ENCODE results near the gene WIPF2.
A peak's percentile ranks its signal among the peaks of the same experiment; 100 is the strongest.
"Not testable (repeated sequence)": the region's sequence is repeated elsewhere in the genome, so short reads cannot be mapped to it uniquely, and the experiment has no call there.

The WIPF2 gene

DNA sequence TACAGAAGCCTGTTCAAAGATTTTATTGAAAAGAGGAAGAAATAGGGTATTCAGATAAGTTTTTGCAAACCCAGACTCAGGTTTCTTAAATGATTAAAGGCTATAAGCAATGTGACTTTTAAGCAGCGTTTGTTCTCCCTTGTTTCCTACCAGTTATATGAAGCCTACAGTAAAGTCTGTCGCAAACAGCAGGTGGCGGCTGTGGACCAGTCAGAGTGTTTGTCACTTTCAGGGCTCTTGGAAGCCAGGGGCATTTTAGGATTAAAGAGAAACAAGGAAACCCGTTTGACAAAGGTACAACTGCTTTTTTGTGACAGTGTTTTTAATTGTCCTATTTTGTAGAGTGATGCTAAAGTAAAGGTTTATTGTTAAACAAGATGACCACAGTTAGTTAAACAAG lies 82.2 kb downstream of the WIPF2 start:
- FAIRE-seq: no peak

DNA sequence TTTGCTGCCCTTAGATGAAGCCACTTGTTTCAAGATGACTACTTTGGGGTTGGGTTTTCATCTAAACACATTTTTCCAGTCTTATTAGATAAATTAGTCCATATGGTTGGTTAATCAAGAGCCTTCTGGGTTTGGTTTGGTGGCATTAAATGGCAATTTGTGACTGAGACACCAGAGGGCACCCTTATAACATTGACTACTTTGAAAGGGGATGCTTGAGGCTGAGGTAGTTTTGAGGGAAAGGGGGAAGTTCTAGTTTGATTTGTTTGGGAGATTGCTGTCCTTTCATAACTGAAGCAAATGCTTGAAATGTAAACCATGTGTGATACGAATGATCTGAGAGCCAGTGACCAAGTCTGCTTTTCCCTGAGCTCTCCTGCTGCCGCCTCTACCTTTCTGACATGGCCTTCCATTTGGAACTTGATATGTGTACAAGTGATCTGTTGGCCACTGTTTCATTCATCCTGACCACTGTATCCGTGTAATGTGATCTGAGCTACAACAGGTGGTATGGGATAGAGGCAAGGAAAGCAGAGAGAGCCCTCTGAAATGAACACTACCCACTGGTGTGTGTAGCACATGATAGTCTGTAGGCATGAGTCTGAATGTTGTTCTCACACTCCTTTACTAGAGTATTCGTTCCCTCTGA lies 84.0 kb downstream of the WIPF2 start:
- peak; percentile 57 for FAIRE-seq

DNA sequence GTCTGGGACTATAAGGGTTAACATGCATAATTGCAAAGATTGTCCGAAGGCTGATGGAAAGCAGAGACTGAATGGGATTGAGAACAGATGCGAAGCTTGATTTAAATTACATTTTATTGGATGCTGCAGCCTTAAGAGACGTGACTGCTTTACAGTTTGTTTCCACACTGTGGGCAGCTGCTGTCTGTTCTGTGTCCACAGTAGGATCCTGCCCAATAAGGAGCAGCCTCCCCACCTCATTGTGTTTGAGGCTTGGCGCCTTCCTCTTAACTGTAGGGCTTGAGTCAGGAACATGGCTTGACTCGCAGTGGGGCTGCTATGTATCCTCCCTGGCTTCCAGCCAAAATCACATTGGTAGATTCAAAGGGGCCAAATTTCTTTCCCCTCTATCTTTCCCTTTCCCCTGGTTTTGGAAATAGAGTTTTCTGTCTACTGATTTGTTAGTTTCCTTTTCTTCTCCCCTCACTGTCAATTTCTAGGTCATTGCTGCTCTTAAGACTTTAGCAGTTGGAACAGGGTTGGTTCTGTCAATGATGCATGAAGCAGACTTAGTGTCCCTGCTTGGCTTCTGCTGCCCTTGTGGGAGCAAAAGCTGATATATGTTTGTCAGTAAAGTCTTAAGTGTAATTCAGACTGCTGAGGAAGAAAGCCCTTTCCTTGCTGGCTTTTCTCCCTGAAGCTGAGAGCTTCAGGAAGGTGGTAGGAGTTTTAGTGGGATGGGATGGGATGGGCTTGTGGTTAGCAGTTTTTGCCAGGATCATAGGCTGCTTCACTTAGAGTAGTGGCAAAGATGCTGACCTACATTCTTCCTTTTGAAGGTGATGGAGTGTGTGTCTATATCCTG lies 84.8 kb downstream of the WIPF2 start:
- FAIRE-seq: no peak

DNA sequence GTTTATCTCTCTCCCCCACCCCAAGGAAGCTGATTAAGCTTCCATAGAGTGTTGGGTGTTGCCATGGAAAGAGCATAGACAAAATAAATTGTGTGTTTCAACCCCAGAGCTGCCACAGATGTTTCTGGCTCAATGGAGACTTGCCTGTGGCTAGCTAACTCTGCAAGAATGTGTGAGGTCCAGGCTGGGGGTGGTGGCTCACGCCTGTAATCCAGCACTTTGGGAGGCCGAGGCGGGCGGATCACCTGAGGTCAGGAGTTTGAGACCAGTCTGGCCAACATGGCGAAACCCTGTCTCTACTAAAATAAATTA lies 85.4 kb downstream of the WIPF2 start:
- not testable (repeated sequence) for FAIRE-seq

DNA sequence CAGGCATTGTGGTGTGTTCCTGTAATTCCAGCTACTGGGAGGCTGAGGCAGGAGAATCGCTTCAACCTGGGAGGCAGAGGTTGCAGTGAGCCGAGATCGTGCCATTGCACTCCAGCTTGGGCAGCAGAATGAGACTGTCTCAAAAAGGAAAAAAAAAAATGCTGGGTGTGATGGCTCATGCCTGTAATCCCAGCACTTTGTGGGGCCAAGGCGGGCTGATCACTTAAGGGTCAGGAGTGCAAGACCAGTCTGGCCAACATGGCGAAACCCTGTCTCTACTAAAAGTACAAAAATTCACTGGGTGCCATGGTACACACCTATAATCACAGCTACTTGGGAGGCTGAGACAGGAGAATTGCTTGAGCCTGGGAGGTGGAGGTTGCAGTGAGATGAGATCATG lies 85.8 kb downstream of the WIPF2 start:
- not testable (repeated sequence) for FAIRE-seq

DNA sequence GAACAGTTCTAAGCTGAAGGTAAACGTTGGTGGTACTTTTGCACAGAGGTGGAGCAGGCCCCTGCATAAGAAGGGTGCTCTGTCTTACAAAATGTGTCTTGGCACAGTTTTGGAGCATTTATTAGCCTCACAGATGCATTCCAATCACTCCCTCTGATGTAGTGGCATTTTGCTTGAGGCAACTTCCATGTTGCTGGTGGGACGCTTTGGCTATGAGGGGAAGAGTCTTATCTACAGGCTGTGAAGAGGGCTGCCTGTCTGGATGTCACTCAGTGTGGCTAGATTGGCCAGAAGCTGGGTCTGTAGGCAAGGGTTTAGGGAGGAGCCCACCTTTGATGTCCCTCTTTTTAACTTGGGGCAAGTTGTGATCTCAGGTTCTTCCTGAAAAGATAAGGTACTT lies 87.3 kb downstream of the WIPF2 start:
- FAIRE-seq: no peak

DNA sequence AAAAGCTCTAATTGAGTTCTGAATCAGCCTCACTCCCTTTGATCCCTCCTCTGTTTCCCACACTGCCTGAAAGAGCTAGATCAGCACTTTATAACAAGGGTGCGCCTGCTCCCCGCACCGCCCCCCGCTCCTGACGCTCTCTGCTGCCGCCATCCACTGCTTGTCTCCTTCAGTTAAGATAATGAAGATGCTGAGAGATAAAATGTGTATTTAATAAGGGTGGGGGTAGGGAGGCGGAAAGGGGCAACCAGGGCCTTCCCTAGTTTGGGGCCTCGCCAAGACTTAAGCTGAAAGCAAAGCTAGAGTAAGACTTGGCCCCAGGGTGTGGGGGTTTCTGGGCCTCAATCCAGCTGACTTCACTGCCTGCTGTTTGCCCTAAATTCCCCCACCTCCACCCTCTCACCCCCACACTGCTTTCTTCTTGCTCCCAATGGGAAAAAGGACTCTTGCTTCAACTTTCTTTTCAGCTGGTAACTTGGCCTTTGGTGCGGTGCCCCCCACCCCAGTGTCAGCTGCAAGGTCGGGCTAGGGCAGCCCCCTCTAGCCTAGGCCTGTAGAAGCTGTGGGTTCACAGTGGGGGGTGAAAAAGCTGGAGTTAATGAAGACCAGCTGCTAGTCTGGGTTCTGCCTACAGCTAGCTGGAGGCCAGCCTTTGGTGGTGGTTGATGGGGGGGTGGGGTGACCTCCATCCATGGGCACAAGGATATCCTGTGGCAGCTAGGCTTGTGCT lies 88.1 kb downstream of the WIPF2 start:
- no peak for FAIRE-seq

DNA sequence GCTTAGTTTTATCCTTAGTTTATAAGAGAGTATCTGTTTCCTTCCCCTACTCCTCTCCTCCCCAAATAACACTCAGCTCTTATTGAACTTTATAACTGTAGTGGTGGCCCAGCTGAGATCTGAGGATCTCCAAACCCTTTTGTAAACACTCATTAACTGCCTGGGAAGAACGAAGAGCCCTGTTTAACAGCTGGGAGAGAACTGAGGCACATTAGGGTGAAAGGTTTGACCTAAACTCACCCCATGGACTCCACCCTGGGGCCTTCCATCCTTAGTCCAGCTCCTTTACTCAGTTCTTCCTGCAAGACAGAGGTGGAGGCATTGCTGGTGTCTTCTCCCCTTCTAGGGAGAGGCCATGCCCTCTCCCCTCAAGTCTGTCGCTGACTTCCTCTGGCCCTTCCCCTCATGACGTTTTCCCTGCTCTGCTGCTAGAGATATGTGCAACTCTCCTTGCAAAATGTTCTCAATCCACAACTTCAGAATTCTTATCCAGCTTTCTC lies 88.7 kb downstream of the WIPF2 start:
- no peak for FAIRE-seq

DNA sequence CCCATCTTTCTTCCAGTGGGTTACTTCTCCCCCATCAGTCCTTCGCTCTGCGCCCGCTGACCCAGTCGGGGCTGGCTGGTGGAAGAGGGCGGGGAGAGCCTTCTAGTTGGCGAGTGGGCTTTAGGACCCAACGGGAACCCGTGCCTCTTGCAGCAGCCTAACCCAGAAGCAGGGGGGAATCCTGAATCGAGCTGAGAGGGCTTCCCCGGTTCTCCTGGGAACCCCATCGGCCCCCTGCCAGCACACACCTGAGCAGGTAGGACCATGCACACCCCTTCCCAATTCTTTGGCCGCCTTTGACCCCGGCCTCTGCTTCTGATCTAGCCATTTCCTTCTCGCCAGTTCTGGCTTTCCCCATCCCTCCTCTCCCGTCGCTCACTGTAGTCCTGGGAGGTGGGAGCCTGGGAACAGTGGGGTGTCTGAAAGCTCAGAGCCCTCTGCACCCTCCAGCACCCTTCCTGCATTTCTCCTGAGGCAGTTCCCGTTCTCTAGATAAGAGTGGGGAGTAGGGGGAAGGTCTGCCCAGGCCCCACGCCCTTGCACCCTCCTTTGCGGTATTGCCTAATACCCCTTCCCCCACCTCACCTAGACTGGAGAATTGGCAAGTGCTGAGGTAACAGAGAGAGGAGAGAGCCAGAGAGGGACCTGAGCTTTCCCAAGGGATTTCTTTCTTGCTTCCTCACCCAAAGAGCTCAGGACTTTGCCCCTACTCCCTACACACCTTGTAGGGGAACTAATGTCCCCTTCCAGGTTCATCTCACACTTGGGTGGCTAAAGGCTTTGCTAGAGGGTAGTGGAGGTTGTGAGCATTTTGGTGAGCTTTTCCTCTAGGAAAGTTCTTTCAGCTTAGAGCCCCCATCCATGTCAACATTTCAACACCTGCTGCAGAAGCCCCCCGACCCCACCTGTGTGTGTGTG lies 90.2 kb downstream of the WIPF2 start, which contains the start of gene RARA:
Gene RARA, plus strand, starts transcription at position 150 of the 918 bp plus-strand sequence. CDS start 22,039 bp downstream, outside the sequence.
- FAIRE-seq: no peak

DNA sequence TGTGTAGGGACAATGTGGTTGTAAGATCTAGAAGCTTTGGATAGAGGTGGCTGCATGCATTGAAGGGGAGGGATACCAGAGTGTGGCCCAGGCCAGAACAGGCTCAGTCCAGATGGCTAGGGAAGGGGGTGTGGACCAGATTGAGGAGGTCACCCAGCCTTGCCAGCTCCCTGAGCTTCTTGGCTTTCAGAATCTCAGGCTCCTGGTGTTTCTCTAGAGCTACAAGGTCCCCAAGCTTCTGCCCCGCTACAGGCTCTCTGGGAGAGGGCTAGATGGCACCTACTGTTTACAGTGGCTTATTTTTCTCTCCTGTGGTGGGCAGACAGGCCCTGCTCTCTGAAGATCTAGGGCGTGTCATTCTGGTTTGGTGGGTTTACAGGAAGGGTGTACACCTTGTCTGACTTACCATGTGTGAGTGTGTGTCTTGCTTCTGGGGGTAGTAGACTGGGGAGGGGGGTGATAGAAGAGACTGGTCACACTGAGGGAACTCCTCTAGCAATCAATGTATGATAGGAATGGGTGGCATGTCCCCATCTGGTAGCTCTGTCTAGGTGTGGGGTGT lies 90.9 kb downstream of the WIPF2 start:
- FAIRE-seq: no peak

DNA sequence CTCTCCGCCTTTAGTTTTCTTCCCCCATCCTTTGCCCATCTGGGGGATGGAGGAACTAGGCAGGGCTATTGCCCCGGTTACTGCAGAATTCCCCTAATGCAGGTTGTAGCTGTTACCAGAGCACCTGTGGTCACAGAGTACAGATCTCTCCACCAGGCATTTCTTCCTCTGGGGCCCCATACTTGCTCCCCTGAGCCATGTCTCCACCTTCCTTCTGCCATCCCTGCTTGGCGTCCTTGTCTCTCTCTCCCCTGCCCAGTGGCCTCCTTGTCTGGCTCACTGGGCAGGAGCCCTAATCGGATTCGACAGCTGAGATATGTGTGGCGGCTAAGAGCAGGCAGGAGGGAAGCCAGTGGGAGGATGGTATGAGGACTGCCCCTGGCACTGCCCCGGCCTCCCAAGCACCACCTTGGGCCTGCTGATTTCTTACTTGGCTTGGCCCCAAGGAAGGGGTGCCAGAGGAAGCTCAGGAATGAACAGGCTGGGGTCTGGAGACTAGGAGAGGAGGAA lies 91.8 kb downstream of the WIPF2 start:
- FAIRE-seq: no peak

DNA sequence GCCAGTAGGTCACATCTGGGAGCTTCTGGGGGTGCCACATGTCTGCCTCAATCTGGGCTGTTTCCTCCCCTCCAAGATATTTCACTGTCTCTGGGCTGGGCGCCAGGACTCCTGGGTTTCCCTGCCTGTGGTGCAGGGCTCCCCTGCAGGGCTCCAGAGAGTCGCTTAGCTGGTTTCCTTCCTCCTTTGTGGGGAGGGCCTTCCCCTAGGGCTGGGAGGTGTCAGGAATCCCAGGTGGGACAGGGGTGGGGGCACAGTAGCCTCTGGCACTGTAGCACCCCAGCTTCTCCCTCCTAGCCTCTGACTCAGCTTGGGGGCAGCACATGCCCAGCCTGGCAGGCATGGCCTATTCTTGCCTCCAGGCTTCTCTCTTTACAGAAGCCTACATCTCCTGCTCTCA lies 92.5 kb downstream of the WIPF2 start:
- no peak for FAIRE-seq

DNA sequence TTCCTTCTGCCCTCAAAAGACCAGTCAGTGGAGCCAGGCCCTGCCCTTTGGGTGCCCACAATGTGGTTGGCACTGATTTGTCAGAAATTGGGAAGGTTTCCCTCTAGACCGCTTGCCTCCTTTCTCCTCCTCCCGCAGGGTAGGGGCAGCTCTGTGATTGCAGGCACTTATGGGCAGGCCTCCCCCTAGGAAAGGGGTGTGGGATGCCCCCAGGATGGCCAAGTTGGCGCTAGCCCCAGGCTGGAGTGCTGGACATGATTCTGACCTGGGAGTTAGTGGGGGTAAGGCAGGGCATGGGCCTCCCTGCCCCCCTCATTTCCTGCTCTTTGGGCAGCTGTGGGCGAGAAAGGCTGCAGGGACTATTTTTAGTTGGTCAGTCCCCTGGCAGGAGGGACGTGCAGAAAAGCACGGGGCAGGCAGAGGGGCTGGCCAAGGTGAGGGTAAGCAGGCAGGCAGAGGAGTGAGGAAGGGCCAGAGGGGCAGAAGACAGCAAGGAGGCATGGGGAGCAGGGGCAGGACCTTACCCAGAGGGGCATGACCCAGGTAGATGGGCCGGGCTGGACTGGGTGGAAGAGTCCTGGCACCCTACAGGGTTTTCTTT lies 93.1 kb downstream of the WIPF2 start:
- FAIRE-seq: no peak

DNA sequence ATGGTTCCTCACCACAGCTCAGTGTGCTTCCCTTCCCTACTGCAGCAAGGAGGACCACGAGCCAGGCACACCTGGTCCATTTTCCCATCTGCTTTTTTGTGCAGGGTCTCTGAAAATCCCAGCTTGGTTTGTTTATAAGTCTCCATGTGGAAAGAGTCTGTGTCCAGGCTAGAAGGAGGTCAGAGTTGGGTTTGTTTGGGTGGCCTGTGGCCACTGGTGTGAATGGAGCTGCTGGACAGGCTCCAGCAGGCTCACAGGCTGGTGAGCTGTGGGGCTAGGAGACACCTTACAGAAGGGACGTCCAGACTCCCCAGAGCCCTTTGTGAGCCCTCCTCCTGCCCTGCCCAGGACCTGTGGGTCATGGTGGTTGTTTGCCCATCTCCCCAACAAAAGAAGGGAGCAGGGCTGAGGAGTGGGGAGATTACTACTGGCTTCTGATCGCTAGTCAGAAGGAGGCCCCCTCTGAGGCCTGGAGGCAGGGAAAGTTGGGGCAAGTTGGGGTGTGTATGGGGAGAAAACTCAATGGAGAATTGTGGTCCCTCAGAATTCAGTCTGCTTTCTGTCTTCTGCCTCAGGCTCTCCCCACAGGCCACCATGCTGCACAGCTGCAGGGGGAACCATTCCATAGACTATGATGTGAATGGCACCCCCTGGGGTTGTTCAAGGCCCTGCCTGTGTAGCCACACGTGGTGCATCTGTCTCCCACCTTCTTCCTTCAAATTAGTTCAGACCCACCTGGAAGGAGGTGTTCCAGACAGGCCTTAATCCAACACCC lies 94.0 kb downstream of the WIPF2 start:
- FAIRE-seq: no peak

DNA sequence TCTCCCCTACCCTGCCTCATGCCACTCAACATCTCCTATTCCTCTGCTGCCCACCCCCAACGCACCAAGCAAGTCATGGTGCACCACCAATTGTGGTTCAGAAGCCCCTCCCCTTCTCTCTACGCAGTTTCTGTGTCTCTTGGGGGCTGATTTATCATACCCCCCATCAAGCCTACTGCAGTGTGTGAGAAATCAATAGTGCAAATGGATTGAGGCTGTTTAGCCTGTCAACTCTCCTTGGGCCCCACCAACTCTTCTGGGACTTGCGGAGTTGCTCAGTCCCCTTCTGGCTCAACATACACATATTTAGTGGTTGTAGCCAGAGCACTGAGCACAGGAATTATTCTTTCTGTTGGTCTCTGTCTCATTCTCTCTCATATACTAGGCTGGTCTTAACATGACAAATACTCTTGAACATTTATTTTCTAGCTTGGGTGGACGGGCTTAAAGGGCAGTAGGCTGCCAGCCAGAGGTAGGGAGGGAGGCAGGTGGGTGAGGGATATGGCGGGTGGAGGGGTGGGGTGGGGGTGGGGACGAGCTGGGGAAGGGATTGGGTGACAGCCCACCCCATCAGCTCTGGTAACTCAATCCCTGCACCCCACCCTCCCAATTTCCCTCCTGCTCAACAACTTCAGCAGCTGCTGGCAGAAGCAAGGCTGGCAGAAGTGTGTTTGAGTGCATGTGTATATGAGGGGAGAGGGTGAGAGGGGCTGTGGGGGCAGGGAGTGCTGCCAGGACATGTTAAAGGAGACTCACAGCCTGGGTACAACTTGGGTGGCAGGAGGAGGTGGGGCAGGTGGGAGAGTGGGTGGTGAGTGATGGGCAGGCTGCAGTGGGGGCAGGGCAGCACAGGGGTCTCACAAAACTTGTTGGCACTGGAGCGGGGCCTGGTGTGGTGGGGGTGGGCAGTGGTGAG lies 94.8 kb downstream of the WIPF2 start:
- no peak for FAIRE-seq

DNA sequence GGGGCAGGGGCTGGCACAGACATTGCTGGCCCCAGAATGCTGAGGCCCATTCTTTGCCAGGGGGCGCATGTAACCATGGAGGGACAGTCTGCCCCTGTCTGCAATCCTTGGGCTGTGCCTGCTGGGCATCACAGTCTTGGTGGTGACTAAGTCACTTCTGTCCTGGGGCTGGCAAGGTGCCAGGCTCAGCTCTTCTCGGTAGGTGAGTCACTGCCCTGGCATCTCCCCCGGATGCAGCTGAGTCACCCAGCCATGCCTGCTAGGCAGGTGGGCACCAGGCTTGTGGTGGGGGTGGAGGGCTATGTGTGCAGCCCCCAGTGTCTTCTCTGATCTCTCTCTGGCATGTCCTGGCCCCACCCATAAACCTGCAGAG lies 95.5 kb downstream of the WIPF2 start:
- FAIRE-seq: no peak

DNA sequence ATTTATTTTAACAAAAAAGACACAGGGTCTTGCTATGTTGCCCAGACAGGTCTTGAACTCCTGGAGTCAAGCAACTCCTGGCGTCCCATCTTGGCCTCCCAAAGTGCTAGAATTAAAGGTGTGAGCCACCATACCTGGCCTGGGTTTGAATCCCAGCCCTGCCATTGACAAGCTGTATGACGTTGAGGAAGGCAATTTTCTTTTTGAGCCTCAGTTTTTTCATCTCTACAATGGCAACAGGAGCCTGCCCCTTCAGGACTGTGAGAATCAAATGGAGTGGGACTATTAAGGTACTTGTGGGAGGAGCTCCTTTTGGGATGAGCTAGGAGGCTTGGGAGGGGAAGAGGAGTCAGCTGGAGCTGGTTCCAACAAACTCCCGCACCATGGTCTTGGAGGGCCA lies 96.1 kb downstream of the WIPF2 start:
- FAIRE-seq: no peak

DNA sequence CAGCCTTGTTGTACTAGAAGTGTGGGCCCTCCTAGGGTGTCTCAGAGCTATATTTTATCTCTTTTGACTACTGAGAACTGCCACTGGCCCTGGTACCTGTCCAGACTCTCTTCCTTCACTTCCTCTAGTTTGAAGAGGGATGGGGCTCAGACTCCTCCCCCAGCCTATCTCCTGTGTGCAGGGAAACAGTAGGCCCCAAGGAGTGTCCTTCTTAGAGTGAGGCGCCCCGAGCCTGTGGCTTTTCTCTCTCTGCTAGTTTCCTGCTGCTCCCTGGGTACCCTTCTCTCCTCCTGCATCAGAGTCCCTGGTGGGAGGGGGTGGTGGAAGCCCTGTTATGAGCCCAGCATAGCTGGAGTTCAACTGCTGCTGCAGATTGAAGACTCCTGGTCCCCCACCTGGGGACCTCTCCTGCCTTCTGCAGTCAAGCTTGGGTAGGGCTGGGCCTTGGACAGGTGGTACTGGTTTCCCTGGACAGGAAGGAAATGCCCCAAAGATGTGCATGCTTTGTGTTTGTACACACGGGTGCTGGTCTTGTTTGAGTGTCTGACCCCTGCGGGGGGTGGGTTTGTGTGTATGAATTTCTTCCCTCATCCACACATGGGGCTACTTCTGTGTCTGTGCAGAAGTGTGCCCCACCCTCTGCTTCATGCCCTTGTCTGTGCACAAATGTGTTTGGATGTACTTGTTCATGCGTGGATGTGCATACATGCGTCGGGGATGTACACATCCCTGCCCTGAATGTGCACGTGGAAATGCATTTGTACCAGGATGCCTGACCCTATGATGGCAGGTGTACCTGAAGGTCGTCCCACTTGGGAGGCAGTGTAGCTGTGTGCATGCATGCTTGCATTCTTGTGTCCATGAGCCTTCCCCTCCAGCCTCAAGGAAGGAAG lies 96.8 kb downstream of the WIPF2 start:
- no peak for FAIRE-seq
